ENCODE measurements around the gene KCNQ5. TPM values are rescaled to one million over a fixed set of nuclear protein-coding genes. Genes with fewer than 3 reads are reported as not detected.

The KCNQ5 gene
- total and polyA plus RNA-seq, 2 of the 8 experiments (the other 6 are each of a cell fraction or from before 2014, with no cell fraction given) = 0.83 to 1.2 TPM

DNA sequence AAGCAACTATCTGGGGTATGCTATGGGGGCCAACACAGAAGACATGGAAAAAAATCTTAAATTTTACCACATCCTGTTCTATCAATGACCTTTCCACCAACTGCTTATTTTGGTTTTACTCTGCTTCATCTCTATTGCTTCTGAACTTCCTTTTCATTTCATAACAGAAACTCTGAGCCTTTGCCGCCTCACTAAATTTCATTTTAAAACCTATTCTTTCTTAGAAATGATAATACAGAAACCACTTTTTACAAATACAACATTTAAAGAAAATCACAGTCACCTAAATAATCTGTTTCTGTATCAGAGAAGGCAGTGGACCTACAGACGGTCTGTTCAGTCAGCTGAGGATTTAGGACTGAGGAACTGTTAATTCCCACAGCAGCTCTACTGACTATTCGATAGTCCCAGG is 117.5 kb downstream of the KCNQ5 start:
- ChIA-PET CTCF (ENCODE audit: partially characterized antibody) (no interaction called here), POLR2A (ENCODE audit: partially characterized antibody) (no interaction called here)

More for the DNA sequence above, 117.5 kb downstream of the KCNQ5 start:
- no peak overlapping the region for H4K91ac ChIP-seq (replicated peaks; ENCODE audit: insufficient read length, low read length)
- FAIRE-seq = no peak
- H3K56ac ChIP-seq (replicated peaks; ENCODE audit: insufficient read length, low read depth, low read length) = no peak overlapping the region
- TF ChIP-seq POLR2A (IDR thresholded peaks at IDR 0.05; ENCODE audit: control extremely low read depth in 1 of 2, low read depth in 2 of 2, low read length in 2 of 2) = no peak
- no peak for TF ChIP-seq BACH1 (IDR thresholded peaks at IDR 0.05; ENCODE audit: low read length)
- TF ChIP-seq, protein P1, sequence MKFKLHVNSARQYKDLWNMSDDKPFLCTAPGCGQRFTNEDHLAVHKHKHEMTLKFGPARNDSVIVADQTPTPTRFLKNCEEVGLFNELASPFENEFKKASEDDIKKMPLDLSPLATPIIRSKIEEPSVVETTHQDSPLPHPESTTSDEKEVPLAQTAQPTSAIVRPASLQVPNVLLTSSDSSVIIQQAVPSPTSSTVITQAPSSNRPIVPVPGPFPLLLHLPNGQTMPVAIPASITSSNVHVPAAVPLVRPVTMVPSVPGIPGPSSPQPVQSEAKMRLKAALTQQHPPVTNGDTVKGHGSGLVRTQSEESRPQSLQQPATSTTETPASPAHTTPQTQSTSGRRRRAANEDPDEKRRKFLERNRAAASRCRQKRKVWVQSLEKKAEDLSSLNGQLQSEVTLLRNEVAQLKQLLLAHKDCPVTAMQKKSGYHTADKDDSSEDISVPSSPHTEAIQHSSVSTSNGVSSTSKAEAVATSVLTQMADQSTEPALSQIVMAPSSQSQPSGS (IDR thresholded peaks at IDR 0.05; ENCODE audit: low read length) = no peak
- TF ChIP-seq TAF1 (IDR thresholded peaks at IDR 0.05; ENCODE audit: low read depth, low read length) = no peak
- no peak for TF ChIP-seq SP1 (IDR thresholded peaks at IDR 0.05; ENCODE audit: low read depth, low read length)
- H2BK5ac ChIP-seq (ENCODE audit: low read depth, low read length) = no peak overlapping the region
- no peak overlapping the region for H3K4me3 ChIP-seq (ENCODE audit: extremely low read depth in 1 of 4, insufficient read depth in 2 of 4, low read depth in 3 of 4, low read length in 4 of 4)
- H3K9ac ChIP-seq (replicated peaks in 1 of 4; ENCODE audit: extremely low read depth in 1 of 4, low read depth in 3 of 4, low read length in 3 of 4) = no peak overlapping the region
- H4K20me1 ChIP-seq (replicated peaks in 1 of 2; ENCODE audit: control insufficient read depth in 1 of 2, insufficient read depth in 2 of 2, low read length in 2 of 2) = no peaks in the 10 kb centered on the region
- H2BK20ac ChIP-seq (ENCODE audit: low read length) = no peak overlapping the region
- H2BK15ac ChIP-seq (ENCODE audit: low read length) = no peak overlapping the region
- no peak overlapping the region for H3K23ac ChIP-seq (ENCODE audit: insufficient read length)
- no peak overlapping the region for H2AFZ ChIP-seq (ENCODE audit: low read length)
- DNase-seq (ENCODE audit: low read depth in 1 of 2, low spot score in 2 of 2) = no peak
- H4K5ac ChIP-seq (ENCODE audit: insufficient read length, low read depth, low read length) = no peak overlapping the region
- H2AK5ac ChIP-seq (ENCODE audit: low read depth, low read length) = no peak overlapping the region
- no peak overlapping the region for H3K14ac ChIP-seq (ENCODE audit: insufficient read length)
- H2BK12ac ChIP-seq (ENCODE audit: low read depth, low read length) = no peak overlapping the region
- H2BK120ac ChIP-seq (replicated peaks; ENCODE audit: low read depth, low read length) = no peak overlapping the region
- H3K9me3 ChIP-seq (ENCODE audit: insufficient read depth in 2 of 2, low read depth in 1 of 2, low read length in 1 of 2) = no peaks in the 10 kb centered on the region
- WGBS, 2 experiments (ENCODE audit: extremely low coverage in 1 of 2, insufficient coverage in 1 of 2, insufficient read length in 1 of 2, insufficient replicate concordance in 2 of 2, low coverage in 1 of 2, low lambda C conversion rate in 2 of 2, missing lambda C conversion rate in 1 of 2) = 91% methylated on average over 3 of the region's 3 CpGs; no CpG with 5 or more reads in 1 of the 2 experiments
- no peak overlapping the region for H3K18ac ChIP-seq (ENCODE audit: extremely low read depth, low read length)
- H3K27me3 ChIP-seq (replicated peaks in 1 of 4; ENCODE audit: control insufficient read depth in 3 of 4, extremely low read depth in 1 of 4, insufficient read depth in 3 of 4, low read length in 3 of 4) = no peaks in the 10 kb centered on the region
- no peaks in the 10 kb centered on the region for H3K23me2 ChIP-seq (ENCODE audit: low read depth, low read length)
- no peak overlapping the region for H3K27ac ChIP-seq (ENCODE audit: low read depth, low read length)
- no peak overlapping the region for H3K4ac ChIP-seq (replicated peaks; ENCODE audit: insufficient read length, low read depth, low read length)
- H3K36me3 ChIP-seq (ENCODE audit: control insufficient read depth in 2 of 4, insufficient read depth in 4 of 4, low read length in 3 of 4) = no peaks in the 10 kb centered on the region
- H3K79me2 ChIP-seq (ENCODE audit: control insufficient read depth in 1 of 2, insufficient read depth in 2 of 2, low read length in 2 of 2) = no peaks in the 10 kb centered on the region
- H4K8ac ChIP-seq (ENCODE audit: extremely low read depth, insufficient read depth, low read length) = no peak overlapping the region
- no peaks in the 10 kb centered on the region for H3K79me1 ChIP-seq (ENCODE audit: low read depth, low read length)
- H3K4me1 ChIP-seq (replicated peaks in 1 of 4; ENCODE audit: control insufficient read depth in 3 of 4, insufficient read depth in 4 of 4, low read length in 3 of 4) = peaks cover 0 to 2% (median 0%) of the 10 kb centered on the region in 4 experiments; a peak in 1 of 7 replicates
- no peak overlapping the region for H3K4me2 ChIP-seq (ENCODE audit: insufficient read depth in 1 of 2, low read depth in 2 of 2, low read length in 2 of 2)

All from H1 (cell line).